ENCODE results near the gene GRIN2A.

Gene GRIN2A

GRCh38 chr16:10031955-10032354, 150.3 kb downstream of the GRIN2A start:
- no peak overlapping the region for H3K4me3 Mint-ChIP-seq
- no peak for DNase-seq
- H3K4me1 Mint-ChIP-seq, result no peaks in the 10 kb centered on the region
- no peaks in the 10 kb centered on the region for H3K36me3 Mint-ChIP-seq (ENCODE audit: low read depth)
- ATAC-seq, result no peak
- no peak overlapping the region for H3K27ac Mint-ChIP-seq
- H3K27me3 Mint-ChIP-seq, result peaks cover 4% of the 10 kb centered on the region
- H3K9me3 Mint-ChIP-seq, result no peaks in the 10 kb centered on the region

GRCh38 chr16:10031473-10031872, 150.8 kb downstream of the GRIN2A start:
- Mint-ChIP-seq H3K27ac (no peak overlapping the region), H3K36me3 (ENCODE audit: low read depth) (no peaks in the 10 kb centered on the region), H3K9me3 (no peaks in the 10 kb centered on the region), H3K27me3 (no peaks in the 10 kb centered on the region), H3K4me1 (no peaks in the 10 kb centered on the region), H3K4me3 (no peak overlapping the region)
- DNase-seq (no peak), ATAC-seq (no peak)

- Mint-ChIP-seq H3K9me3 (no peaks in the 10 kb centered on the region), H3K4me3 (no peak overlapping the region), H3K27ac (no peak overlapping the region), H3K4me1 (no peaks in the 10 kb centered on the region), H3K36me3 (ENCODE audit: low read depth) (no peaks in the 10 kb centered on the region), H3K27me3 (peaks cover 2% of the 10 kb centered on the region)
- ATAC-seq, result no peak
- DNase-seq, result no peak
Observed at GRCh38 chr16:10028644-10029043, 153.6 kb downstream of the GRIN2A start.

- no peak for DNase-seq
- H3K27me3 Mint-ChIP-seq, result peaks cover 2% of the 10 kb centered on the region
- H3K4me3 Mint-ChIP-seq, result no peak overlapping the region
Observed at GRCh38 chr16:10027553-10027952, 154.7 kb downstream of the GRIN2A start.

GRCh38 chr16:10026593-10026992, 155.6 kb downstream of the GRIN2A start:
- ATAC-seq (no peak), DNase-seq (no peak)
- no peak overlapping the region for H3K27ac Mint-ChIP-seq
- H3K9me3 Mint-ChIP-seq, result no peaks in the 10 kb centered on the region
- H3K36me3 Mint-ChIP-seq (ENCODE audit: low read depth), result no peaks in the 10 kb centered on the region
- no peaks in the 10 kb centered on the region for H3K4me1 Mint-ChIP-seq
- H3K4me3 Mint-ChIP-seq, result no peak overlapping the region
- peaks cover 2% of the 10 kb centered on the region for H3K27me3 Mint-ChIP-seq

More at GRCh38 chr16:10027553-10027952, 154.7 kb downstream of the GRIN2A start:
- H3K9me3 Mint-ChIP-seq, result no peaks in the 10 kb centered on the region
- H3K4me1 Mint-ChIP-seq, result no peaks in the 10 kb centered on the region
- H3K36me3 Mint-ChIP-seq (ENCODE audit: low read depth), result no peaks in the 10 kb centered on the region
- no peak for ATAC-seq
- H3K27ac Mint-ChIP-seq, result no peak overlapping the region

- peaks cover 2% of the 10 kb centered on the region for H3K27me3 Mint-ChIP-seq
- DNase-seq, result no peak
- H3K9me3 Mint-ChIP-seq, result no peaks in the 10 kb centered on the region
- no peak for ATAC-seq
- no peaks in the 10 kb centered on the region for H3K4me1 Mint-ChIP-seq
- H3K36me3 Mint-ChIP-seq (ENCODE audit: low read depth), result no peaks in the 10 kb centered on the region
- H3K27ac Mint-ChIP-seq, result no peak overlapping the region
- no peak overlapping the region for H3K4me3 Mint-ChIP-seq
Observed at GRCh38 chr16:10022098-10022497, 160.1 kb downstream of the GRIN2A start.

GRCh38 chr16:10020866-10021265, 161.4 kb downstream of the GRIN2A start:
- Mint-ChIP-seq H3K9me3 (no peaks in the 10 kb centered on the region), H3K4me3 (no peak overlapping the region), H3K4me1 (no peaks in the 10 kb centered on the region), H3K36me3 (ENCODE audit: low read depth) (no peaks in the 10 kb centered on the region), H3K27ac (no peak overlapping the region), H3K27me3 (peaks cover 2% of the 10 kb centered on the region)
- no peak for DNase-seq
- no peak for ATAC-seq

GRCh38 chr16:10016752-10017151, 165.5 kb downstream of the GRIN2A start:
- Mint-ChIP-seq H3K4me3 (no peak overlapping the region), H3K36me3 (ENCODE audit: low read depth) (no peaks in the 10 kb centered on the region), H3K27me3 (peaks cover 8% of the 10 kb centered on the region), H3K9me3 (peaks cover 5% of the 10 kb centered on the region), H3K27ac (no peak overlapping the region), H3K4me1 (no peaks in the 10 kb centered on the region)
- ATAC-seq (no peak), DNase-seq (no peak)

GRCh38 chr16:10015397-10015796, 166.8 kb downstream of the GRIN2A start:
- Mint-ChIP-seq H3K36me3 (ENCODE audit: low read depth) (no peaks in the 10 kb centered on the region), H3K4me1 (no peaks in the 10 kb centered on the region), H3K27me3 (peaks cover 8% of the 10 kb centered on the region), H3K27ac (no peak overlapping the region), H3K4me3 (no peak overlapping the region), H3K9me3 (peaks cover 5% of the 10 kb centered on the region)
- DNase-seq (no peak), ATAC-seq (no peak)

- no peak overlapping the region for H3K27ac Mint-ChIP-seq
- no peaks in the 10 kb centered on the region for H3K4me1 Mint-ChIP-seq
- ATAC-seq (no peak), DNase-seq (no peak)
- no peak overlapping the region for H3K4me3 Mint-ChIP-seq
- peaks cover 5% of the 10 kb centered on the region for H3K9me3 Mint-ChIP-seq
- no peaks in the 10 kb centered on the region for H3K36me3 Mint-ChIP-seq (ENCODE audit: low read depth)
- peaks cover 8% of the 10 kb centered on the region for H3K27me3 Mint-ChIP-seq
Observed at GRCh38 chr16:10013774-10014173, 168.5 kb downstream of the GRIN2A start.

GRCh38 chr16:10013364-10013763, 168.9 kb downstream of the GRIN2A start:
- H3K27me3 Mint-ChIP-seq, result peaks cover 8% of the 10 kb centered on the region
- DNase-seq (no peak), ATAC-seq (no peak)
- no peak overlapping the region for H3K4me3 Mint-ChIP-seq
- no peaks in the 10 kb centered on the region for H3K4me1 Mint-ChIP-seq
- no peaks in the 10 kb centered on the region for H3K36me3 Mint-ChIP-seq (ENCODE audit: low read depth)
- peaks cover 5% of the 10 kb centered on the region for H3K9me3 Mint-ChIP-seq
- no peak overlapping the region for H3K27ac Mint-ChIP-seq

- H3K27me3 Mint-ChIP-seq, result peaks cover 8% of the 10 kb centered on the region
- H3K4me1 Mint-ChIP-seq, result no peaks in the 10 kb centered on the region
- no peaks in the 10 kb centered on the region for H3K36me3 Mint-ChIP-seq (ENCODE audit: low read depth)
- no peak overlapping the region for H3K27ac Mint-ChIP-seq
- no peak for ATAC-seq
- no peak overlapping the region for H3K4me3 Mint-ChIP-seq
- no peak for DNase-seq
- H3K9me3 Mint-ChIP-seq, result peaks cover 23% of the 10 kb centered on the region
Observed at GRCh38 chr16:10009684-10010083, 172.5 kb downstream of the GRIN2A start.

- DNase-seq (no peak), ATAC-seq (no peak)
- Mint-ChIP-seq H3K4me3 (no peak overlapping the region), H3K9me3 (peaks cover 19% of the 10 kb centered on the region), H3K36me3 (ENCODE audit: low read depth) (no peaks in the 10 kb centered on the region), H3K27ac (no peak overlapping the region), H3K27me3 (no peaks in the 10 kb centered on the region), H3K4me1 (no peaks in the 10 kb centered on the region)
Observed at GRCh38 chr16:10003486-10003885, 178.7 kb downstream of the GRIN2A start.

- Mint-ChIP-seq H3K9me3 (peaks cover 4% of the 10 kb centered on the region), H3K4me3 (no peak overlapping the region), H3K27ac (no peak overlapping the region), H3K4me1 (no peaks in the 10 kb centered on the region), H3K27me3 (no peaks in the 10 kb centered on the region), H3K36me3 (ENCODE audit: low read depth) (no peaks in the 10 kb centered on the region)
- no peak for ATAC-seq
- DNase-seq, result no peak
Observed at GRCh38 chr16:10001258-10001775, 180.9 kb downstream of the GRIN2A start.

- no peaks in the 10 kb centered on the region for H3K4me1 Mint-ChIP-seq
- DNase-seq (no peak), ATAC-seq (no peak)
Observed at GRCh38 chr16:9996221-9996620, 186.0 kb downstream of the GRIN2A start.

GRCh38 chr16:9992441-9992840, 189.8 kb downstream of the GRIN2A start:
- no peaks in the 10 kb centered on the region for H3K36me3 Mint-ChIP-seq (ENCODE audit: low read depth)
- no peak for ATAC-seq
- no peak overlapping the region for H3K4me3 Mint-ChIP-seq
- no peak for DNase-seq
- peaks cover 4% of the 10 kb centered on the region for H3K27me3 Mint-ChIP-seq
- H3K4me1 Mint-ChIP-seq, result no peaks in the 10 kb centered on the region
- peaks cover 7% of the 10 kb centered on the region for H3K9me3 Mint-ChIP-seq
- H3K27ac Mint-ChIP-seq, result no peak overlapping the region

More at GRCh38 chr16:9996221-9996620, 186.0 kb downstream of the GRIN2A start:
- Mint-ChIP-seq H3K27ac (no peak overlapping the region), H3K9me3 (no peaks in the 10 kb centered on the region), H3K36me3 (ENCODE audit: low read depth) (no peaks in the 10 kb centered on the region), H3K4me3 (no peak overlapping the region), H3K27me3 (peaks cover 4% of the 10 kb centered on the region)
